ENCODE measurements around the gene TRIML2. TPM values are rescaled to one million over a fixed set of nuclear protein-coding genes. Genes with fewer than 3 reads are reported as not detected.

TRIML2 gene
- total and polyA plus RNA-seq, 10 of the 15 experiments (the other 5 are each of a cell fraction or from before 2014, with no cell fraction given): not detected

DNA sequence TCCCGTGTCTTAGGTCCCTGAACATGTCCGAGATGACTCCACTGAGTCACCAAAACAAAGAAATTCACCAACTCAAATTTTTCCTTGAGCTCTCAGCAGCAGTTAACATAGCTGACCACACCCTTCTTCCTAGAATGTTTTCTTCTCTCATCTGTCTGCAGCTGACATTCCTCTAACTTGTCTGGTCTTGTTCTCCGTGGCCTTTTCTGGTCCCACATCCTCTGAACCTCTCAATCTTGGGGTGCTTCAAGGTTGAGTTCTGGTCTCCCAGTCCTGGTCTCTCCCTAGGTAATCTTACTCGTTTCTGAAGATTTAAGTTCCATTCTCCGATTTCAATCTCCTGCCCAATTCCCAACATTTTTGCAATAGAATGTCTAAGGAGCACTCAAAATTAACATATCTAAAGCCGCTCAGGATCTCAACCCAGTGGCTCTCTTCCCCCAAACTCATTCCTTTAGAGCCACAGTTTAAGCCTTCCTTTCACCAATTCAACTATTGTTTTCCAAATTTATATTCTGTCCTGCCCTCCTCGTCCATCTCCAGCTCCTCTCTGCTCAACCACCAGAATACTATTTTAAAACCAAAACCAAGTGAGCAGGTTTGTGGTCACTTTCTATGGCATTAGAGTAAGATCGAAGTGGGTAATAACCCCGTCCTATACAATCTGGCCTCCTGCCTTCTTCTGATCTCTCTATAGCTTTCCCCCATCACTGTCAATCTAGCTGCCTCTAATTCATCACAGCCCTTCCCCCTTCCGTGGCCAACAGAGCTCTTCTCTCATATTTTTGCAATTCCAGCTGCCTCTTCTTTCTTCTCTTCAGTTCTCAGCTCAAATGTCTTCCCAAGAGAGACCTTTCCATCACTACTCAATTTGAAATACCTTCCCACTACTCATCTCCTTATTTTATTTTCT, 1.2 kb downstream of the TRIML2 start:
- no peak overlapping the region for H3K4me3 ChIP-seq
- no peaks in the 10 kb centered on the region for H3K36me3 ChIP-seq (ENCODE audit: control insufficient read depth in 2 of 2, insufficient read depth in 2 of 2, low read length in 1 of 2)
- no peaks in the 10 kb centered on the region for H3K4me1 ChIP-seq (ENCODE audit: control insufficient read depth, insufficient read depth, low read length)
- H3K79me2 ChIP-seq (ENCODE audit: control insufficient read depth, insufficient read depth, low read length): no peaks in the 10 kb centered on the region
- DNase-seq (ENCODE audit: low read depth, low spot score): no peak
- in situ Hi-C loops (cut with MboI) (no loop called here), intact Hi-C loops (cut with micrococcal nuclease; ENCODE audit: unreplicated experiment) (no loop called here)
- no peak overlapping the region for H3K4me2 ChIP-seq (ENCODE audit: control insufficient read depth, insufficient read depth)
- TF ChIP-seq SPI1 (IDR thresholded peaks at IDR 0.05; ENCODE audit: borderline replicate concordance, insufficient read depth, low read depth, low read length) (no peak), ZNF274 (IDR thresholded peaks at IDR 0.05; ENCODE audit: insufficient read depth, insufficient read length) (no peak), NR2F1 (conservative IDR thresholded peaks at IDR 0.05) (no peak), EP300 (IDR thresholded peaks at IDR 0.05; ENCODE audit: borderline replicate concordance in 1 of 2, control insufficient read depth in 1 of 2, low read depth in 2 of 2, low read length in 2 of 2) (no peak), ATF7 (IDR thresholded peaks at IDR 0.05; ENCODE audit: low read depth) (no peak), KAT2A (conservative IDR thresholded peaks at IDR 0.05; ENCODE audit: control insufficient read depth, low read depth, low read length) (no peak), CTCF (IDR thresholded peaks at IDR 0.05 in 2 of 3, conservative IDR thresholded peaks at IDR 0.05 in 1 of 3; ENCODE audit: control insufficient read depth in 2 of 3, extremely low read depth in 1 of 3, insufficient read depth in 1 of 3, low read depth in 3 of 3, low read length in 3 of 3) (no peak), ASH2L (IDR thresholded peaks at IDR 0.05; ENCODE audit: borderline replicate concordance, low read depth) (no peak), RCOR1 (conservative IDR thresholded peaks at IDR 0.05; ENCODE audit: low read depth, low read length) (no peak), YY1 (IDR thresholded peaks at IDR 0.05; ENCODE audit: low read depth, low read length) (no peak)
- TF ChIP-seq, protein P1, sequence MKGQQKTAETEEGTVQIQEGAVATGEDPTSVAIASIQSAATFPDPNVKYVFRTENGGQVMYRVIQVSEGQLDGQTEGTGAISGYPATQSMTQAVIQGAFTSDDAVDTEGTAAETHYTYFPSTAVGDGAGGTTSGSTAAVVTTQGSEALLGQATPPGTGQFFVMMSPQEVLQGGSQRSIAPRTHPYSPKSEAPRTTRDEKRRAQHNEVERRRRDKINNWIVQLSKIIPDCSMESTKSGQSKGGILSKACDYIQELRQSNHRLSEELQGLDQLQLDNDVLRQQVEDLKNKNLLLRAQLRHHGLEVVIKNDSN (IDR thresholded peaks at IDR 0.05; ENCODE audit: borderline replicate concordance, extremely low read length, insufficient read depth, low read depth, low read length): no peak
- TF ChIP-seq, protein P2, sequence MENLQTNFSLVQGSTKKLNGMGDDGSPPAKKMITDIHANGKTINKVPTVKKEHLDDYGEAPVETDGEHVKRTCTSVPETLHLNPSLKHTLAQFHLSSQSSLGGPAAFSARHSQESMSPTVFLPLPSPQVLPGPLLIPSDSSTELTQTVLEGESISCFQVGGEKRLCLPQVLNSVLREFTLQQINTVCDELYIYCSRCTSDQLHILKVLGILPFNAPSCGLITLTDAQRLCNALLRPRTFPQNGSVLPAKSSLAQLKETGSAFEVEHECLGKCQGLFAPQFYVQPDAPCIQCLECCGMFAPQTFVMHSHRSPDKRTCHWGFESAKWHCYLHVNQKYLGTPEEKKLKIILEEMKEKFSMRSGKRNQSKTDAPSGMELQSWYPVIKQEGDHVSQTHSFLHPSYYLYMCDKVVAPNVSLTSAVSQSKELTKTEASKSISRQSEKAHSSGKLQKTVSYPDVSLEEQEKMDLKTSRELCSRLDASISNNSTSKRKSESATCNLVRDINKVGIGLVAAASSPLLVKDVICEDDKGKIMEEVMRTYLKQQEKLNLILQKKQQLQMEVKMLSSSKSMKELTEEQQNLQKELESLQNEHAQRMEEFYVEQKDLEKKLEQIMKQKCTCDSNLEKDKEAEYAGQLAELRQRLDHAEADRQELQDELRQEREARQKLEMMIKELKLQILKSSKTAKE (IDR thresholded peaks at IDR 0.05; ENCODE audit: low read depth, poor library complexity, severe bottlenecking): no peak
- TF ChIP-seq, protein P3, sequence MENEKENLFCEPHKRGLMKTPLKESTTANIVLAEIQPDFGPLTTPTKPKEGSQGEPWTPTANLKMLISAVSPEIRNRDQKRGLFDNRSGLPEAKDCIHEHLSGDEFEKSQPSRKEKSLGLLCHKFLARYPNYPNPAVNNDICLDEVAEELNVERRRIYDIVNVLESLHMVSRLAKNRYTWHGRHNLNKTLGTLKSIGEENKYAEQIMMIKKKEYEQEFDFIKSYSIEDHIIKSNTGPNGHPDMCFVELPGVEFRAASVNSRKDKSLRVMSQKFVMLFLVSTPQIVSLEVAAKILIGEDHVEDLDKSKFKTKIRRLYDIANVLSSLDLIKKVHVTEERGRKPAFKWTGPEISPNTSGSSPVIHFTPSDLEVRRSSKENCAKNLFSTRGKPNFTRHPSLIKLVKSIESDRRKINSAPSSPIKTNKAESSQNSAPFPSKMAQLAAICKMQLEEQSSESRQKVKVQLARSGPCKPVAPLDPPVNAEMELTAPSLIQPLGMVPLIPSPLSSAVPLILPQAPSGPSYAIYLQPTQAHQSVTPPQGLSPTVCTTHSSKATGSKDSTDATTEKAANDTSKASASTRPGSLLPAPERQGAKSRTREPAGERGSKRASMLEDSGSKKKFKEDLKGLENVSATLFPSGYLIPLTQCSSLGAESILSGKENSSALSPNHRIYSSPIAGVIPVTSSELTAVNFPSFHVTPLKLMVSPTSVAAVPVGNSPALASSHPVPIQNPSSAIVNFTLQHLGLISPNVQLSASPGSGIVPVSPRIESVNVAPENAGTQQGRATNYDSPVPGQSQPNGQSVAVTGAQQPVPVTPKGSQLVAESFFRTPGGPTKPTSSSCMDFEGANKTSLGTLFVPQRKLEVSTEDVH (IDR thresholded peaks at IDR 0.05; ENCODE audit: low read depth, partially characterized antibody): no peak
- 5% methylated on average over 10 of the region's 10 CpGs for WGBS (ENCODE audit: insufficient coverage, insufficient replicate concordance, low lambda C conversion rate, missing lambda C conversion rate)
- no peak for ATAC-seq
- ChIA-PET POLR2A (no interaction called here), CTCF (no interaction called here), RAD21 (ENCODE audit: unreplicated experiment) (no interaction called here), SMC1A (ENCODE audit: uncharacterized antibody, unreplicated experiment) (no interaction called here)
- no peaks in the 10 kb centered on the region for H4K20me1 ChIP-seq (ENCODE audit: control insufficient read depth, insufficient read depth)
- no peaks in the 10 kb centered on the region; the same call in 2 of the 3 replicates for H3K9me3 ChIP-seq (replicated peaks; ENCODE audit: control insufficient read depth, insufficient read depth, low read length)
- H2AFZ ChIP-seq (ENCODE audit: control insufficient read depth, low read depth, low read length): no peak overlapping the region
- no TSS peak for BruUV-seq (replicated peaks)
- H3K9ac ChIP-seq (ENCODE audit: control insufficient read depth, insufficient read depth, low read length): no peak overlapping the region
- no peaks in the 10 kb centered on the region for H3K27me3 ChIP-seq (replicated peaks in 1 of 2; ENCODE audit: control insufficient read depth in 2 of 2, insufficient read depth in 2 of 2, low read length in 1 of 2)
- no peak for FAIRE-seq
- no peak overlapping the region for H3K27ac ChIP-seq (ENCODE audit: control insufficient read depth, insufficient read depth)

All from GM12878 (cell line).